ENCODE data around the gene ANO1. TPM values are rescaled to one million over a fixed set of nuclear protein-coding genes. Genes with fewer than 3 reads are reported as not detected.

ANO1 gene
- polyA plus RNA-seq, 1 donor (not counting 4 experiments of a cell fraction or from before 2014, with no cell fraction given): 45.2 TPM

- TF ChIP-seq CTCF (optimal IDR thresholded peaks at IDR 0.05 in 1 of 3, IDR thresholded peaks at IDR 0.05 in 1 of 3, conservative IDR thresholded peaks at IDR 0.05 in 1 of 3; ENCODE audit: extremely low read depth in 1 of 3, insufficient read depth in 2 of 3, low read length in 3 of 3) (no peak), EZH2 (IDR thresholded peaks at IDR 0.05; ENCODE audit: low read length) (no peak)
- Histone ChIP-seq H3K9ac (ENCODE audit: control insufficient read depth, extremely low read depth, insufficient read depth, low read length) (no peak overlapping the region), H3K27ac (ENCODE audit: control insufficient read depth, insufficient read depth, low read length) (no peak overlapping the region), H3K4me2 (ENCODE audit: control insufficient read depth, extremely low read depth, insufficient read depth, low read depth, low read length) (no peak overlapping the region), H3K9me3 (ENCODE audit: control insufficient read depth, low read depth, low read length) (no peaks in the 10 kb centered on the region), H3K9me1 (ENCODE audit: control insufficient read depth, extremely low read depth, insufficient read depth, low read length) (no peaks in the 10 kb centered on the region), H3K36me3 (ENCODE audit: control insufficient read depth in 2 of 2, extremely low read depth in 1 of 2, insufficient read depth in 2 of 2, low read length in 2 of 2) (peaks cover 0 to 8% of the 10 kb centered on the region in 2 experiments), H4K20me1 (ENCODE audit: control insufficient read depth, extremely low read depth, insufficient read depth, low read length) (no peaks in the 10 kb centered on the region), H3K4me1 (ENCODE audit: control insufficient read depth, extremely low read depth, insufficient read depth, low read length) (peaks cover 6% of the 10 kb centered on the region), H3K4me3 (ENCODE audit: control insufficient read depth in 2 of 3, extremely low read depth in 1 of 3, insufficient read depth in 2 of 3, low read depth in 1 of 3, low read length in 3 of 3) (no peak overlapping the region), H3K79me2 (ENCODE audit: control insufficient read depth, insufficient read depth, low read length) (no peaks in the 10 kb centered on the region), H3K27me3 (ENCODE audit: control insufficient read depth, extremely low read depth, insufficient read depth, low read length) (no peaks in the 10 kb centered on the region), H2AFZ (ENCODE audit: control insufficient read depth, low read length) (no peak overlapping the region)
- dilution Hi-C loops (cut with MboI; ENCODE audit: extremely low pct_ligation_motif_present, low sequenced_read_pairs): no loop called here
- DNase-seq (ENCODE audit: low read depth, low spot score): no peak
- FAIRE-seq: no peak
Observed at GRCh38 chr11:70180906-70181305, 102.8 kb downstream of the ANO1 start.

GRCh38 chr11:70182266-70182665 lies 104.1 kb downstream of the ANO1 start:
- Histone ChIP-seq H3K9me3 (ENCODE audit: control insufficient read depth, low read depth, low read length) (no peaks in the 10 kb centered on the region), H3K9ac (ENCODE audit: control insufficient read depth, extremely low read depth, insufficient read depth, low read length) (no peak overlapping the region), H4K20me1 (ENCODE audit: control insufficient read depth, extremely low read depth, insufficient read depth, low read length) (no peaks in the 10 kb centered on the region), H3K27me3 (ENCODE audit: control insufficient read depth, extremely low read depth, insufficient read depth, low read length) (no peaks in the 10 kb centered on the region), H3K4me3 (ENCODE audit: control insufficient read depth in 2 of 3, extremely low read depth in 1 of 3, insufficient read depth in 2 of 3, low read depth in 1 of 3, low read length in 3 of 3) (no peak overlapping the region), H3K36me3 (ENCODE audit: control insufficient read depth in 2 of 2, extremely low read depth in 1 of 2, insufficient read depth in 2 of 2, low read length in 2 of 2) (peaks cover 0 to 8% of the 10 kb centered on the region in 2 experiments), H2AFZ (ENCODE audit: control insufficient read depth, low read length) (no peak overlapping the region), H3K4me1 (ENCODE audit: control insufficient read depth, extremely low read depth, insufficient read depth, low read length) (no peaks in the 10 kb centered on the region), H3K4me2 (ENCODE audit: control insufficient read depth, extremely low read depth, insufficient read depth, low read depth, low read length) (no peak overlapping the region), H3K79me2 (ENCODE audit: control insufficient read depth, insufficient read depth, low read length) (no peaks in the 10 kb centered on the region), H3K9me1 (ENCODE audit: control insufficient read depth, extremely low read depth, insufficient read depth, low read length) (no peaks in the 10 kb centered on the region), H3K27ac (ENCODE audit: control insufficient read depth, insufficient read depth, low read length) (no peak overlapping the region)
- no peak for TF ChIP-seq EZH2 (IDR thresholded peaks at IDR 0.05; ENCODE audit: low read length)
- no peak for TF ChIP-seq CTCF (optimal IDR thresholded peaks at IDR 0.05 in 1 of 3, IDR thresholded peaks at IDR 0.05 in 1 of 3, conservative IDR thresholded peaks at IDR 0.05 in 1 of 3; ENCODE audit: extremely low read depth in 1 of 3, insufficient read depth in 2 of 3, low read length in 3 of 3)
- FAIRE-seq (no peak), DNase-seq (ENCODE audit: low read depth, low spot score) (no peak)
- dilution Hi-C loops (cut with MboI; ENCODE audit: extremely low pct_ligation_motif_present, low sequenced_read_pairs): no loop called here

Data from keratinocyte (primary cell).